Skin of body (tissue), 2 donors: ENCODE results near the gene CD86. TPM values are rescaled to one million over a fixed set of nuclear protein-coding genes. Genes with fewer than 3 reads are reported as not detected.
"Not testable (repeated sequence)": the region's sequence is repeated elsewhere in the genome, so short reads cannot be mapped to it uniquely, and the experiment has no call there.

ENCODE experiments used
- DNase-seq: peaks from one replicate; lab custom pipeline; 2025; lab: John Stamatoyannopoulos, UW
- total RNA-seq: library from RNA; depleted of rRNA; stranded (reverse); fragments of >200 nt; gene quantifications from one replicate; pipeline ENCODE4 v1.2.3, GENCODE V29; 2014

The CD86 gene, protein sequence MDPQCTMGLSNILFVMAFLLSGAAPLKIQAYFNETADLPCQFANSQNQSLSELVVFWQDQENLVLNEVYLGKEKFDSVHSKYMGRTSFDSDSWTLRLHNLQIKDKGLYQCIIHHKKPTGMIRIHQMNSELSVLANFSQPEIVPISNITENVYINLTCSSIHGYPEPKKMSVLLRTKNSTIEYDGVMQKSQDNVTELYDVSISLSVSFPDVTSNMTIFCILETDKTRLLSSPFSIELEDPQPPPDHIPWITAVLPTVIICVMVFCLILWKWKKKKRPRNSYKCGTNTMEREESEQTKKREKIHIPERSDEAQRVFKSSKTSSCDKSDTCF
- total RNA-seq, result 6.8 TPM

DNA sequence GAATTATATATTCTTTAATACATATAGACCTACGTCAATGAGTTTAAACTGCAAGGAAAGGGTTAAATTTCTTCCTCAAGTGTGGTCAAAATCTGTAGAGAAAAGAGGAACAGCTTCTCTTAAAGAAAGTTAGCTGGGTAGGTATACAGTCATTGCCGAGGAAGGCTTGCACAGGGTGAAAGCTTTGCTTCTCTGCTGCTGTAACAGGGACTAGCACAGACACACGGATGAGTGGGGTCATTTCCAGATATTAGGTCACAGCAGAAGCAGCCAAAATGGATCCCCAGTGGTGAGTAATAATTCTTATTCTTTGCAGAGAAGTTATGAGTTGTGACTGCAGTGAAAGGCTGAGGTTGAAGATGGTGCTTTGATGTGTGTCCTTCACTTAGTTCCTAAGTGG lies at the start of gene CD86:
TSS of gene CD86 (plus strand) at position 148 of the 400 bp plus-strand sequence. CDS start at position 276, 128 bp downstream.
- no peak for DNase-seq

DNA sequence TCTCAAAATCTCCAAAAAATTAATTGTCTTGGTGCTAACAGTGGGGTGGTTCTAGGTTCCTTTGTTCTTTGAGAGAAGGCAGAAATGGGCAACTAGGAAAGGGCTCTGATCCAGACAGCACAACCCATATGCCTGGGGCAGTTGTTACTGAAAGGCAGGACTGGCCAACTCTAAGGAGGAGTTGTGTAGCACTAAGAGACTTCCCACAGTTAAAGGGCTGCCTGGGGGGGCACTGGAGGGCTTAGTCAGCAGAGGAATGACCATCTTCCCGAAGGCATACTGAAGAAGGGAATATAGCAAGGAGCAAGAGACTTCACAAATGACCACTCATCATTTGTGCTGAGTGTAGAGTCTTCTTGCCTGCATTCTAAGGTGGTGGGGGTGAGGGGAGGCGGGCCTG lies 48.9 kb upstream of the CD86 start:
- no peak for DNase-seq

DNA sequence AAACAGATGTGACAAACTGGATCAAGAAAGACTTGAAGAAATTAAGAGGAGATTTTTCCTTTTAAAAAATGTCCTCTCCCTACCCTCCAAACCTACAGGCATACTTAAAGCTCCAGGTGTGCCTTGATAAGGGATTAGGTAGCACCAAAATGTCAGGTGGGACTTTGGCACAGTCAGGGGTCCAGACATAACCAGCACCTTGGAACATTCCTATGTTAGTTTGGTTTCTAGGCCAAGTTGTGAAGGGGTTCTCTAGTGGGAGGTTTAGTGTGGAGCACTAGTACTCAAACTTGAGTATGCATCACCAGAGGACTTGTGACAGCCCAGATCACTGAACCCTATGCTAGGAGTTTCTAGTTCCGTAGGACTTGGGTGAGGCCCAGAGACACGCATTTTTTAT lies 47.0 kb upstream of the CD86 start:
- no peak for DNase-seq

DNA sequence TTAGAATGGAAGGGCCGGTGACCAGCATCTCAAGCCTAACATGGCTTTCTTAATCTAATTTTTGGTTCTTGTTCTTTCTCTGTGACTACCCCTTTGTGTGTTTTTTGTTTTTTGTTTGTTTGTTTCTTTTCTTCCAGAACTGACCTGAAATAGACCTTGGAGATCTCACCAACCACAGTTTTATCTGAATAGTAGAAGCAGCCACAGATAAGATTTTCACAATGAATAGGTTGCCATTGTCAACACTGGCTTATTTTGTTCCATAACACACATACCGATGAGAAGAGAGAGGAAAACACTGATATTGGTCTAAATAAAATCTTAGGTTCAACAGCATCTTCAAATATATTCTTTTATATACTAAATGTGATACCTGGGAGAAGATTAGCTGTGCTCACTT lies 44.7 kb upstream of the CD86 start:
- DNase-seq, result no peak

DNA sequence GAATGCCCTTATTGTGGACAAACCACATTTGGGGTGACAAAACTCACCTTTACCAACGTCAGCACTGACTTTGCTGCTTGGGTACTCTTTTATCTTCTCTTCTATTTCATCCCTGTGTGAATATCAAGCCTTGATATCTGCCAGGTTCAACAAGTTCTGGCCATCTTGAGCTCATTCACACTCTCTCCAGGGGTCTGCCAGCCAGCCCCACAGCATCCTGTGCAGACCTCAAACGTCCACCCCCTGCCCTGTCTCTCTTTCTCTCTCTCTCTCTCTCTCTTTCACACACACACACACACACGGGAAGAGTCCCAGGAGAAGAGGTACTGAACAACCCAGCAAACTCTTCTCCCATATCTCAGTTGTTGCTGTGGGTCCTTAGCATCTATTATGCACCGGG lies 43.8 kb upstream of the CD86 start:
- no peak for DNase-seq

DNA sequence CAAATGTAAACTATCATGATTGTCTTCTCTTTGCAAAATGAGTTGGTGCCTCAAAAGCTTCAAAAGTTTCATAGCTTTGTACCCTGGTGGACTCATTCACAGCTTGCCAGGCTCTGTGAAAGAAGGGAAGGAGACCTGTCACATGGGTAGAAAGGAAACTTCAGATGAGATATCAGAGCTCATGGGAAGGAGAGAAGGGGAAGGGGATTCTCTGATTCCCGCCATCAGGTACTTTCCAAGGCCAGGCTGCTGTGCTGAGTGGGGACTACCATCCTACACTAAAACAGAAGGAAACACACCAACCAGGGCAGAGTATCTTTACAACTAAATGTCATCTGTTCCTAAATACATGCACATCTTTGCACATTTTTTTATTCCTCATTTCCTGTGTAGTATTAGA lies 42.3 kb upstream of the CD86 start:
- no peak for DNase-seq

DNA sequence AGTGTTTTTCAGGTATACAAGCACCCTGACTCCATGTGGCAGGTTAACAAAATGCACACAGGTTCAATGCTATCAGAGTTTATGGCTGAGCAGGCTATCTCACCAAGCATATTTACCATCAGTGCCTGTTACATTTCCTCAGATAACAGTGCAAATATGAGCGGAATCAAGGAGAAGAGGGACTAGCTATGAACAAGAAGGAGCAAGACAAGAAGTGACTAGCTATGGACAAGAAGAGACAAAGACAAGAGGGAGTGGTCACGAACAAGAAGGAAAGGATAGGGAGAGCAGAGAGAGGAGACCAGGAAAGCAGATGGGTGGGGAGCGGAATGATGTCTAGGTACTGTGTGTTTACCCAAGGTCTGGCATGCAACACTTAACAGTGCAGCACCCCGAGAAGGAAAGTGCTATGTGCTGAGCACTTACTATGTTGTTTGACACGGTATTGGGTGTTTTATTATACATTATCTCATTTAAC lies 41.7 kb upstream of the CD86 start:
- no peak for DNase-seq

DNA sequence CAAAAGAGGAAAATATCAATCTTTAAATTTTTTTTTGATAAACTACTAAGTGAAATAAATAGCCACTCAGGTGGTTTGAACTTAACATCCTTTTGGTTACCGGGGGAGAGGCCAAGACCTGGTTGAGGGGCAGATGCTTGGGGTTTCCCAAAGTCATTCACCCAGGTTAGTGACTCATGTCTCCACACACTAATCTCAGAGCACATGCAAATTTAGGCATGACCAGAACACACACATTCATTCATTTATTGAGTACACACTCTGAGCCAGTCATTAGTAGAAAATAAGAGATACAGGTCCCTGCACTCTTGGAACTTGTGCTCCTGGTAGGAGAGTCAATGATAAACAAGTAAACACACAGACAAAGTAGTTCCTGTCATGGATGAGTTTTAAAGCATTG lies 40.4 kb upstream of the CD86 start:
- no peak for DNase-seq

DNA sequence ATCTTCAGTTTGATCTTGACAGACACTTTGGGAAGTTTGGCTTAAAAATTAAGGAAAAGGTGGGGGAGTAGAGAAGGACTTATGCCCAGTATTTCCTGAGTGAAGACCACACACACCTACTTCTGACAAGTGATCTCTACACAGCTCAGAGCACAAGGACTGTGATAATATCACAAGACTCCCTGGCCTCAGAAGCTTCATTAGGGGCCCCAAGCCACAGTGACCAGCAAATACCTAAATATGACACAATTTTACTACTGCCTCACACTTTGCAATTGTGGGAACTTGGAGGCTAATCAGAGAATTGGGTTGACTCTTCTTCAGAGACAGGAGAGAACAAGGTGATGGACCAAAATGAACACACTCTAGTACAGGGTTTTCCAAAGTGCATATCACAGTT lies 35.7 kb upstream of the CD86 start:
- no peak for DNase-seq

DNA sequence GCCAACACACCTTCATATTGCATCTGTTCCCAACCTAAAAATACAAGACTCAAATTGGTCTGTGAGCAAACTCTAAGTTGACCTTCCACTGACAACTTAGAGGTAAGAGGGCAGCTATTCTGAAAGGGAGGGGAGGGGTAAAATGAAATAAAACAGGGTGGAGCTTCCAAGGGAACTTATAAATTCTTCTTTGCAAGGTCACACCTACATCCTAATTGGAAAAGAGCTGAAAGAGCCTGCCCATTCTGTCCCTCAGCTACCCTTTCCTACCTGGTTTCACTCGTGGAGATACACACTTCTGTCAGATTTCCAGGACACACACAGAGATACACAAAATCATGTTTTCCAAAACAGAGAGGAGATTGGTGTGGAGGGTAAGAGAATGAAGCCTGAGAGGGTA lies 34.1 kb upstream of the CD86 start:
- DNase-seq, result no peak

DNA sequence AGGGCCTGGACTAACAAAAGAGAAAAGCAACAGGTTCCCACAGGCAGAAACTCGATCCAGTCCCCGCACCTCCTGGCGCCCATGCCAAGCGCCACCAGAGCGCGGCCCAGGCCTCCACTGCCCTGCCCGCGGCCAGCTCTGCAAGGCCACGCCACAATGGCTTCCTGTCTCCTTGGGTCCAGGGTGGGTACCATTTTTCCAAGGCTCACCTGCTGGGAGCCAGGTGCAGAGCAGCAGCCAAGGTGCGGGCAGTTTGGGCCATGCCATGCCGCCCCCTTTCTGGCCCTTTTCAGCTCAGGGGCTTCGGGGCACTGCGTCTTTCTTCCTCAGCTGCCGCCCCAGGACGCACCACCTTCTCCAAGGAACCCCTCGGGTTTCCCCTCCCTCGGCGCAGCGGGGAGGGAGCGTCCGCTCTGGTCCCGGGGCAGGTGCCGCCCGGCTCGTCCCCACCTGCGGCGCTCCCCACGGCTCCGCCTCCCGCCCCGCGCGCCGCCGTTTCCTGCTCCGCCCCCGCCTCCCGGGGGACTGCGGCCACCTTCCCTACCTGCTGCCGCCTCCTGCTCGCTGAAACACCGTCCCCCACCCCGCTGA lies 33.3 kb upstream of the CD86 start, which contains the start of gene ILDR1:
TSS of gene ILDR1 (minus strand) at position 437 of the 591 bp plus-strand sequence. CDS start at position 267, 170 bp downstream.
- DNase-seq, result no peak

DNA sequence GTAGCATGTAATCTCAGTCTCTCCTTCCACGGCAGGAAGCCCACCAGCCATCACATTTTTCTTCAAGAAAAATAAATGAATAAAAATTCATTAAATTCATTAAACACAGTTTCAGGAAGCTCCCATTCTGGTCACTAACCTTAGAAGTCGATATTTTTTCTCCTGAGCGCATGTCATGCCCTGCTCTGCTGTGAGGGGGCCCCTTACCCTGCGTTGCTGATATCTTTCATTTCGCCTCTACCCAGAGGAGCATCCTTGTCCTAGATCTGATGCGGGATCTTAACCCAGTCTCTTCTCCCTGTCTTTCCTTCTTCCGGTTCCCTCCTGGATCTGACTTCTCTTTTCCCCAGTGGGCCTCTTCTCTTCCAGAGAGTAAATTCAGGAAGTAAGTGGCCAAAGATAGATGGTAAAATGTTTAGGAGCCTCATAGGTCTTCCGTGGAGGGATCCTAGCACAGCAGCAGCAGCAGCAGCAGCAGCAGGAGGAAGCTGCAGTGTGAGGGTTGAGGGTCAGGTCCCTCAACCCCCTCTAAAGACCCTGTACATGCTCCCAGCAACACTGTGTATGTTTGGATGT lies 31.7 kb upstream of the CD86 start:
- DNase-seq, result no peak

DNA sequence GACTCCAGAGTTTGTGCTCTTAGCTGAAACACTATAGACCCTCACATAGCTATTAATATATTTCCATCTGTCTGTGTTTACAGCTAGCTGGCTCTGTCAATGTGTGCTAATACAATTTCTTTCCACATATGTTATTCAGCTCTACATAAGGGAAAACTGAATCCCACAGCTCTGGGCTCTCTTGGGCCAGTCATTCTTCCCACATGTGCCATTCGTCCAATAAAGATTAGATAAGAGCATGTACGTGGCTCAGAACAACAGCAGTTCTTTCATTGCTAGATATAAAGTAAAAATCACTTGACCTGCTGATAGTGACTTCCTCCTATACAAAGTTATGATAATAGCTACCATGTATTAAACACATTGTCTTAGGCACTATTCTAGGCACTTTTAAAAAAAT lies 30.4 kb upstream of the CD86 start:
- DNase-seq, result no peak

DNA sequence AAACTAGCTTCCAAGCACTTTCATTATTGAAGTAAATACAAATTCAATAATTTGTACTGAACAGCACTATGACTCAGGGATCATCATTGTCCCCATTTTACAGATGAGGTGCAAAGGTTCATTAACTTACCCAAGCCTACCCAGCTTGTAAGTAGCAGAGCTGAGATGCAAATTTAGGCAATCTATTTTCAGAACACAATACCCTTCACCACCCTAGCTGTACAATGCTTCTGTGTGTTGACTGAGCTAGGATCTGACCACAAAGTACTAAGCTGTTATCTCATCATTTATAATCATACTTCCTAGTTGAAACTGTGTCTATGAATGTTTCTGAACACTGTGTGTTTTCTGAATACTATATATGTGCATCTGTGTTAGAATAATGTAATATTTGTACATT lies 29.9 kb upstream of the CD86 start:
- no peak for DNase-seq

DNA sequence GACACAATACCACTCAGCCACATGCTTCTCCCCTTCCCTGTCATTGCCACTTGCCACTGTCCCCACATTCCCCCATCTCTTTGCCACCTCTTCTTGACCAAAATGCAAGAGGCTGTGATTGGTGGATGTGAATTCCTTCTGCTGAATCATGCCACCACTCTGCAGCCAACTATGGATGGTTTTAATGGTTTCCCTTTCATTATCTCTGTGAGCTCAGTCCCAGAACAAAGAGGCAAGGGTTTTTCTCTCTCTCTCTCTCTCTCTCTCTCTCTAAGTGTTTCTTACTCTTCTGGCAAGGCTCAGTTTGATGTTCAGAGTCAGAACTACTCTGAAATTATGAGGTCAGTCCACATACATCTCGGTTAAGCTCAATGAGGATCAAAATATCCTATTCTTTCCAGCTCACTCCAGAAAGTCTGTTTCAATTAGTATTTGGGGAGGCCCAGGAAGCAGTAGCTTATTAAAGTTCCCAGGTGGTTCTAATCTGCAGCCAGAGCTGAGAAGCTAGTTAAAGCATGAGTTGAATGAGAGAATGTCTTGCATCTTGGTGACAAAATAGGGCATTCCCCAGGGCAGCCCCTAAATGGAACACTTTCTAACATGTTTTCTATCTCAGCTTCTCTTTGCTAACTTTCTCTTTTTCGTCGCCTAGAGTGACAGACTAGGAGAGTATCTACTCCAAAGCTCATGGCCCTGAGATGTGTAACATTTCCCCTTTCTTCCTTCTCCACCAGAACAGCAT lies 24.6 kb upstream of the CD86 start:
- no peak for DNase-seq

DNA sequence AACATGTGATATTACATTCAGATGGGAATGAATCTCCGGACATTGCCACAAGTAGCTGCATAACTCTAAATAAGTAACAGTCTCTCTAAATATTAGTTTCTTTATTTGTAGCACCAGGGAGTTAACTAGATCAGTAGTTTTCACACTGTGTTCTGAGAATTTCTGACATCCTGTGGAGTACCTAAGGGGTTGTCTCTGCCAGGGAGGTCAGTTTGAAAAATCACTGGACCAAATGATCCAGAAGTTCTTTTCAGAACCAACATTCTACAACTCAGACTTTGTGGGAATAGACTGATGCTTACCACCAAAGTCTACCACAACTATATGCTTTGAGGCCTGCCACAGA lies 24.1 kb upstream of the CD86 start:
- DNase-seq, result no peak

DNA sequence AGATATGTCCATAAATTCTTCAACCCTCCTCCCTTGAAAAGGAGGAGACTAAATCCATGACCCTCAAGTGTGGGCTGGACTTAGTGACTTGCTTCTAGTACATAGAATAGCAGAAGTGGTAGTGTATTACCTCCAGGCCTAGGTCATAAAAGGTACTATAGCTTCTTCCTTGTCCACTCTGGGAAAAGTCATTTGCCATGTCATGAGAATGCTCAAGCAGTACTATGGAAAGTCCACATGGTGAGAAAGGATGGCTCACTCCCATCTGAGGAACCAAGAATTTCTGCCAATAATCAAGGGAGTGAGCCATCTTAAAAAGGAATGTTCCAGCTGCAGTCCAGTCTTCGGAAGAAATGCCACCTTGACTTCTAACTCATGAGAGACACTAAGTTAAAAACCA lies 22.6 kb upstream of the CD86 start:
- no peak for DNase-seq

DNA sequence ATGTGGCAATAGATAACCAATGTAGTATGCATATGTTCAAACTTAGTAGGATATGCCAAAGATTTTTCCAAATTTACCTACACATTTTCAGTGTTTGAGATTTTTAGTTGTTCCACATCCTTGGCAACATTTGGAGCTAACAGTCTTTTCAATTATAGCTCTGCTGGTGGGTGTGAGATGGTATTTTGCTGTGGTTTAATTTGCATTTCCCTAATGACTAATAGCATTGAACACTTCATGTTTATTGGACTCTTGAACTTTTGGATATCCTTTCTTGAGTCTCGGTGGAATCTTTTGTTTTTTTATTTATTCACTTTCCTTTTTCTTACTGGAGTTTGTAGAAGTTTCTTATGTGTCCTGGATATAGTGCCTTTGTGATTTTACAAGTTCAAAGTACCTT lies 22.1 kb upstream of the CD86 start:
- no peak for DNase-seq

DNA sequence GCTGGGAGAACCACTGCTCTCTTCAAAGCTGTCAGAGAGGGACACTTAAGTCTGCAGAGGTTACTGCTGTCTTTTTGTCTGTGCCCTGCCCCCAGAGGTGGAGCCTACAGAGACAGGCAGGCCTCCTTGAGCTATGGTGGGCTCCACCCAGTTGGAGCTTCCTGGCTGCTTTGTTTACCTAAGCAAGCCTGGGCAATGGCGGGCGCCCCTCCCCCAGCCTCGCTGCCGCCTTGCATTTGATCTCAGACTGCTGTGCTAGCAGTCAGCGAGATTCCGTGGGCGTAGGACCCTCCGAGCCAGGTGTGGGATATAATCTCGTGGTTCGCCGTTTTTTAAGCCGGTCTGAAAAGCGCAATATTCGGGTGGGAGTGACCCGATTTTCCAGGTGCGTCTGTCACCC lies 7.9 kb upstream of the CD86 start:
- DNase-seq, result not testable (repeated sequence)

DNA sequence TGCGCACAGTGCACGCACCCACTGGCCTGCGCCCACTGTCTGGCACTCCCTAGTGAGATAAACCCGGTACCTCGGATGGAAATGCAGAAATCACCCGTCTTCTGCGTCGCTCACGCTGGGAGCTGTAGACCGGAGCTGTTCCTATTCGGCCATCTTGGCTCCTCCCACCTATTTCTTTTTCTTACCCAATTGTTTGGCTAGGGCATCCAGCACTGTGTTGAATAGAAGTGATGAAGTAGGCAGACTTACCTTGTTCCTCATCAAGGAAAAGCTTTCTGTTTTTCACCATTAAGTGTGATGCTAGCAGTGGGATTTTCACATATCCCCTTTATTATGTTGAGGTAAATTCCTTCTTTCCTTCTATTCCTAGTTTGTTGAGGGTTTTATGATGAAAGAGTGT lies 7.4 kb upstream of the CD86 start:
- DNase-seq, result not testable (repeated sequence)

DNA sequence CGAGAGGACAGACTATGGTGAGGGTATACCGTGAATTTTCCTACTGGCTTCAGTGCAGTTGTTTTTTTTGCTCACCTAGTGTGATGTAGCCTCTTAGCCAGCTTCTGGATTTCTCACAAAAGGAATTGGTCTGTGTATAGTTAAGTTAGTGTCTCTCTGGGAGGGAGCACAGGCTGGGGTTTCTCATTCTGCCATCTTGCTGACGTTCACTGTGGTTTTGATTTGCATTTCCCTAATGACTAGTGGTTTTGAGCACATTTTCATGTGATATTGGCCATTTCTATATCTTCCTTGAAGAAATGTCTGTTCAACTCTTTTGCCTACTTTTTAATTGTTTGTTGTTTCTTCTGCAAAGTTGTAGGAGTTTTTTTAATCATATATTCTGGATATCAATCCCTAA lies 2.2 kb upstream of the CD86 start:
- no peak for DNase-seq

DNA sequence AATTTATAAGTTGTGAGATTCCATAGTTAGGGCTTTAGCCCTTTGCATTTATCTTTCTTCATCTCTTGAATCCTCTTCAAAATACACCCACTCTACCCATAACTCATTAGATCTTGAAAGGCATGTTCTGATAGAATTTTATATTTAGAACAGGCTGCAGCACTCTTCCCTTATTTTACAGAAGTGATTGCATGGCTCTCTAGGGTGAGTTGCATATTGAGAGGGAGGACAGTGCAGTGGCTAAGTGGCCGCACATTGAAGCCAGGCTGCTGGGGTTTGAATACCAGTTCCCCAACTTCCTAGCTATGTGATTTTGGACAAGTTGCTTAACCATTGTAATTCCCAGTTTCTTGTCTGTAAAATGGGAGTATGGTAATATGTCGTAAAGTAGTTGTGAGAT lies 2.5 kb downstream of the CD86 start:
- DNase-seq, result no peak
